OCI-LY1 (cell line): Measurements from ENCODE around the gene SLC26A8.
"Not testable (repeated sequence)": the region's sequence is repeated elsewhere in the genome, so short reads cannot be mapped to it uniquely, and the experiment has no call there.

Experiments
- H2AFZ ChIP-seq: fragments of 200-600 bp; sonication (generic), shearing (Covaris generic); 2 replicates; pipeline ENCODE4 v1.6.0; 2014; ENCODE audit warnings: antibody characterized with exemption, mild to moderate bottlenecking, low read length
- H3F3A ChIP-seq: fragments of 200-600 bp; sonication (generic), shearing (Covaris generic); 2 replicates; pipeline ENCODE4 v1.6.0; 2014; ENCODE audit warnings: mild to moderate bottlenecking, antibody characterized with exemption, low read length, moderate library complexity; ENCODE audit not compliant: insufficient read depth
- H3K27ac ChIP-seq: fragments of 200-600 bp; sonication (generic); 2 replicates; pipeline ENCODE4 v1.5.1; 2014; ENCODE audit warnings: low read length, mixed run types, mild to moderate bottlenecking, low read depth; ENCODE audit not compliant: poor library complexity, severe bottlenecking
- H3K27me3 ChIP-seq: fragments of 200-600 bp; sonication (generic); 2 replicates; pipeline ENCODE4 v1.6.0; 2014; ENCODE audit warnings: antibody characterized with exemption, mild to moderate bottlenecking, low read length, moderate library complexity; ENCODE audit not compliant: insufficient read depth
- H3K36me3 ChIP-seq: fragments of 200-600 bp; sonication (generic); 2 replicates; pipeline ENCODE4 v1.6.1; 2014; ENCODE audit warnings: mild to moderate bottlenecking, antibody characterized with exemption, low read length, moderate library complexity, mixed read lengths; ENCODE audit not compliant: insufficient read depth
- H3K4me1 ChIP-seq: fragments of 200-600 bp; sonication (generic); 2 replicates; pipeline ENCODE4 v1.5.1; 2014; ENCODE audit warnings: mild to moderate bottlenecking, low read length, moderate library complexity; ENCODE audit not compliant: insufficient read depth, severe bottlenecking
- H3K4me2 ChIP-seq: fragments of 200-600 bp; sonication (generic), shearing (Covaris generic); 2 replicates; pipeline ENCODE4 v1.6.1; 2014; ENCODE audit warnings: low read length
- H3K4me3 ChIP-seq: fragments of 200-600 bp; sonication (generic); 2 replicates; pipeline ENCODE4 v1.5.1; 2014; ENCODE audit warnings: low read length, low read depth, mild to moderate bottlenecking, mixed read lengths; ENCODE audit not compliant: poor library complexity, severe bottlenecking
- H3K79me2 ChIP-seq: fragments of 200-600 bp; shearing (Covaris generic); 2 replicates; pipeline ENCODE4 v1.6.1; 2016; ENCODE audit warnings: mixed run types, low read length, mixed read lengths; ENCODE audit not compliant: insufficient read depth
- H3K9ac ChIP-seq: fragments of 200-600 bp; sonication (generic), shearing (Covaris generic); 2 replicates; pipeline ENCODE4 v1.6.1; 2014; ENCODE audit warnings: mild to moderate bottlenecking, low read length, mixed read lengths
- H3K9me2 ChIP-seq: fragments of 200-600 bp; sonication (generic), shearing (Covaris generic); 2 replicates; pipeline ENCODE4 v1.6.1; 2014; ENCODE audit warnings: low read depth, mild to moderate bottlenecking, low read length, mixed read lengths
- H3K9me3 ChIP-seq: fragments of 200-600 bp; shearing (Covaris generic); 2 replicates; pipeline ENCODE4 v1.6.1; 2014; ENCODE audit warnings: low read length, mixed read lengths
- H4K20me1 ChIP-seq: fragments of 200-600 bp; sonication (generic), shearing (Covaris generic); 2 replicates; pipeline ENCODE4 v1.6.0; 2016; ENCODE audit warnings: mild to moderate bottlenecking, low read length; ENCODE audit not compliant: insufficient read depth
- CTCF ChIP-seq: fragments of 200-600 bp; sonication (generic), shearing (Covaris generic); IDR thresholded peaks from 2 replicates; pipeline ENCODE4 v1.5.1; 2017; ENCODE audit warnings: mild to moderate bottlenecking, antibody characterized with exemption, low read length, moderate library complexity, mixed read lengths
- EZH2 ChIP-seq: fragments of 200-600 bp; sonication (generic), shearing (Covaris generic); IDR thresholded peaks from 2 replicates; pipeline ENCODE4 v1.8.0; 2017; ENCODE audit warnings: borderline replicate concordance, mixed run types, mild to moderate bottlenecking, antibody characterized with exemption, low read length, moderate library complexity, mixed read lengths

SLC26A8 gene

GRCh38 chr6:35993150-35993549, 31.3 kb downstream of the SLC26A8 start:
- Histone ChIP-seq H3K27ac (no peak overlapping the region), H3K36me3 (no peaks in the 10 kb centered on the region), H4K20me1 (no peaks in the 10 kb centered on the region), H3K4me1 (no peaks in the 10 kb centered on the region), H3K27me3 (0 out of 2 replicates have a peak, but pooled peaks cover 9% of the 10 kb centered on the region), H3K9ac (no peak overlapping the region), H2AFZ (no peak overlapping the region), H3K4me2 (no peak overlapping the region), H3K9me2 (no peaks in the 10 kb centered on the region), H3K79me2 (no peaks in the 10 kb centered on the region), H3K4me3 (no peak overlapping the region), H3F3A (no peaks in the 10 kb centered on the region), H3K9me3 (no peaks in the 10 kb centered on the region; the same call in 1 of the 2 replicates)
- TF ChIP-seq CTCF: no peak
- no peak for TF ChIP-seq EZH2

GRCh38 chr6:35988047-35988446, 36.4 kb downstream of the SLC26A8 start:
- H3K27me3 ChIP-seq, H3K4me3 ChIP-seq, H2AFZ ChIP-seq, H3K9ac ChIP-seq, H3K4me1 ChIP-seq, H3K4me2 ChIP-seq, H3K27ac ChIP-seq, H3K79me2 ChIP-seq, H3F3A ChIP-seq, H3K9me3 ChIP-seq, H3K36me3 ChIP-seq, H3K9me2 ChIP-seq, H4K20me1 ChIP-seq: not testable (repeated sequence)

GRCh38 chr6:35984701-35985100, 39.7 kb downstream of the SLC26A8 start:
- Histone ChIP-seq H3K36me3 (no peaks in the 10 kb centered on the region), H3K9ac (no peak overlapping the region), H3F3A (no peaks in the 10 kb centered on the region), H3K4me1 (no peaks in the 10 kb centered on the region), H3K79me2 (no peaks in the 10 kb centered on the region), H3K4me2 (no peak overlapping the region), H3K9me3 (no peaks in the 10 kb centered on the region), H3K27me3 (no peaks in the 10 kb centered on the region), H2AFZ (no peak overlapping the region), H3K4me3 (no peak overlapping the region), H4K20me1 (no peaks in the 10 kb centered on the region), H3K9me2 (no peaks in the 10 kb centered on the region), H3K27ac (no peak overlapping the region)
- TF ChIP-seq CTCF (no peak), EZH2 (no peak)

- TF ChIP-seq EZH2 (no peak), CTCF (no peak)
- no peak overlapping the region for H3K27ac ChIP-seq
- H3K9me2 ChIP-seq: no peaks in the 10 kb centered on the region
- no peaks in the 10 kb centered on the region for H3K9me3 ChIP-seq
- H3K4me3 ChIP-seq: no peak overlapping the region
- H2AFZ ChIP-seq: no peak overlapping the region
- no peak overlapping the region for H3K4me2 ChIP-seq
- H4K20me1 ChIP-seq: no peaks in the 10 kb centered on the region
- H3K79me2 ChIP-seq: no peaks in the 10 kb centered on the region
- no peaks in the 10 kb centered on the region for H3F3A ChIP-seq
- H3K9ac ChIP-seq: no peak overlapping the region
- no peaks in the 10 kb centered on the region for H3K4me1 ChIP-seq
- H3K36me3 ChIP-seq: no peaks in the 10 kb centered on the region
- no peaks in the 10 kb centered on the region for H3K27me3 ChIP-seq
Observed at GRCh38 chr6:35980991-35981645, 43.3 kb downstream of the SLC26A8 start.

- H3K36me3 ChIP-seq, H3K4me1 ChIP-seq, H3F3A ChIP-seq, H3K9me3 ChIP-seq, H3K9me2 ChIP-seq, H3K4me2 ChIP-seq, H3K27me3 ChIP-seq, H3K27ac ChIP-seq, H3K4me3 ChIP-seq, H3K9ac ChIP-seq, H3K79me2 ChIP-seq, H2AFZ ChIP-seq, H4K20me1 ChIP-seq: not testable (repeated sequence)
Observed at GRCh38 chr6:35980126-35980525, 44.3 kb downstream of the SLC26A8 start.
